GM18907 (cell line): ENCODE data around the gene HAT1.
A peak's percentile ranks its signal among the peaks of the same experiment; 100 is the strongest.
"Not testable (repeated sequence)": the region's sequence is repeated elsewhere in the genome, so short reads cannot be mapped to it uniquely, and the experiment has no call there.

ENCODE experiments used
- ATAC-seq: cut with Tn5 transposase; IDR thresholded peaks from one replicate; pipeline ENCODE4 v1.9.1; 2021; ENCODE audit warnings: mild to moderate bottlenecking, moderate library complexity; ENCODE audit not compliant: unreplicated experiment

HAT1 gene

GRCh38 chr2:171968509-171968908 lies 46.2 kb downstream of the HAT1 start:
- ATAC-seq: no peak

- no peak for ATAC-seq
Observed at GRCh38 chr2:171972329-171972982, 50.2 kb downstream of the HAT1 start.

- ATAC-seq: no peak
Observed at GRCh38 chr2:171979103-171979502, 56.8 kb downstream of the HAT1 start.

GRCh38 chr2:171983924-171984323 lies 61.7 kb downstream of the HAT1 start:
- not testable (repeated sequence) for ATAC-seq

- ATAC-seq: no peak
Observed at GRCh38 chr2:171985076-171985475, 62.8 kb downstream of the HAT1 start.

- no peak for ATAC-seq
Observed at GRCh38 chr2:171986778-171987177, 64.5 kb downstream of the HAT1 start.

- ATAC-seq: no peak
Observed at GRCh38 chr2:171991027-171991426, 68.8 kb downstream of the HAT1 start.

- ATAC-seq: no peak
Observed at GRCh38 chr2:171995586-171995985, 73.3 kb downstream of the HAT1 start.

GRCh38 chr2:171996021-171996420 lies 73.8 kb downstream of the HAT1 start:
- no peak for ATAC-seq

- ATAC-seq: not testable (repeated sequence)
Observed at GRCh38 chr2:171997031-171997430, 74.8 kb downstream of the HAT1 start.

GRCh38 chr2:171999161-171999560 lies 76.9 kb downstream of the HAT1 start:
- ATAC-seq: peak; percentile 3

- ATAC-seq: peak; percentile 96
Observed at GRCh38 chr2:171999604-172000469, 77.6 kb downstream of the HAT1 start, which contains the start of gene METAP1D. METAP1D (plus strand) TSS chr2:171999953; CDS start chr2:171999970, 17 bp downstream.

GRCh38 chr2:172000696-172001361 lies 78.6 kb downstream of the HAT1 start:
- ATAC-seq: no peak

- no peak for ATAC-seq
Observed at GRCh38 chr2:172007372-172007771, 85.1 kb downstream of the HAT1 start.

GRCh38 chr2:172009823-172010222 lies 87.6 kb downstream of the HAT1 start:
- no peak for ATAC-seq

GRCh38 chr2:172011812-172012575 lies 89.7 kb downstream of the HAT1 start:
- no peak for ATAC-seq

GRCh38 chr2:172012677-172013391 lies 90.6 kb downstream of the HAT1 start:
- ATAC-seq: peak; percentile 28

GRCh38 chr2:172013396-172013795 lies 91.1 kb downstream of the HAT1 start:
- ATAC-seq: peak; percentile 55

GRCh38 chr2:172021074-172021931 lies 99.0 kb downstream of the HAT1 start:
- ATAC-seq: no peak
